Activated T-helper 2 cell treated with anti-CD3 and anti-CD28 coated beads, Interferon-gamma antibody, Interleukin-2, Interleukin-4, amounts not matched to agents 10 μg/mL and 5 μg/mL and 100 μg/mL, durations not matched to agents 14 hours and 24 hours and 36 hours (primary cell): ENCODE data around the gene ST6GAL2. TPM values are rescaled to one million over a fixed set of nuclear protein-coding genes. Genes with fewer than 3 reads are reported as not detected.

Source experiments
- DNase-seq: peaks from one replicate; pipeline ENCODE4 v3.0.0; 2021; ENCODE audit warnings: low spot score
- H3K27ac Mint-ChIP-seq: one replicate; pipeline ENCODE4 v1.8.0; 2021; ENCODE audit warnings: mixed read lengths
- H3K27me3 Mint-ChIP-seq: one replicate; pipeline ENCODE4 v1.8.0; 2021; ENCODE audit warnings: low read depth, mixed read lengths
- H3K36me3 Mint-ChIP-seq: one replicate; pipeline ENCODE4 v1.8.0; 2021; ENCODE audit warnings: low read depth, mixed read lengths
- H3K4me1 Mint-ChIP-seq: one replicate; pipeline ENCODE4 v1.8.0; 2021; ENCODE audit warnings: low read depth, mixed read lengths
- H3K4me3 Mint-ChIP-seq: one replicate; pipeline ENCODE4 v1.8.0; 2021; ENCODE audit warnings: low read depth, mild to moderate bottlenecking, moderate library complexity, mixed read lengths
- H3K9me3 Mint-ChIP-seq: one replicate; pipeline ENCODE4 v1.8.0; 2021; ENCODE audit warnings: mixed read lengths
- intact Hi-C: fragments of 100-400 bp; cut with micrococcal nuclease; formaldehyde crosslinking; loops from one replicate; pipeline ENCODE4 v1.15.1; 2023
- total RNA-seq: library from RNA; stranded (reverse); gene quantifications from 2 replicates; pipeline ENCODE4 v1.2.3, GENCODE V29; 2022

Gene ST6GAL2, protein sequence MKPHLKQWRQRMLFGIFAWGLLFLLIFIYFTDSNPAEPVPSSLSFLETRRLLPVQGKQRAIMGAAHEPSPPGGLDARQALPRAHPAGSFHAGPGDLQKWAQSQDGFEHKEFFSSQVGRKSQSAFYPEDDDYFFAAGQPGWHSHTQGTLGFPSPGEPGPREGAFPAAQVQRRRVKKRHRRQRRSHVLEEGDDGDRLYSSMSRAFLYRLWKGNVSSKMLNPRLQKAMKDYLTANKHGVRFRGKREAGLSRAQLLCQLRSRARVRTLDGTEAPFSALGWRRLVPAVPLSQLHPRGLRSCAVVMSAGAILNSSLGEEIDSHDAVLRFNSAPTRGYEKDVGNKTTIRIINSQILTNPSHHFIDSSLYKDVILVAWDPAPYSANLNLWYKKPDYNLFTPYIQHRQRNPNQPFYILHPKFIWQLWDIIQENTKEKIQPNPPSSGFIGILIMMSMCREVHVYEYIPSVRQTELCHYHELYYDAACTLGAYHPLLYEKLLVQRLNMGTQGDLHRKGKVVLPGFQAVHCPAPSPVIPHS
- not detected in 2 replicates for total RNA-seq

DNA sequence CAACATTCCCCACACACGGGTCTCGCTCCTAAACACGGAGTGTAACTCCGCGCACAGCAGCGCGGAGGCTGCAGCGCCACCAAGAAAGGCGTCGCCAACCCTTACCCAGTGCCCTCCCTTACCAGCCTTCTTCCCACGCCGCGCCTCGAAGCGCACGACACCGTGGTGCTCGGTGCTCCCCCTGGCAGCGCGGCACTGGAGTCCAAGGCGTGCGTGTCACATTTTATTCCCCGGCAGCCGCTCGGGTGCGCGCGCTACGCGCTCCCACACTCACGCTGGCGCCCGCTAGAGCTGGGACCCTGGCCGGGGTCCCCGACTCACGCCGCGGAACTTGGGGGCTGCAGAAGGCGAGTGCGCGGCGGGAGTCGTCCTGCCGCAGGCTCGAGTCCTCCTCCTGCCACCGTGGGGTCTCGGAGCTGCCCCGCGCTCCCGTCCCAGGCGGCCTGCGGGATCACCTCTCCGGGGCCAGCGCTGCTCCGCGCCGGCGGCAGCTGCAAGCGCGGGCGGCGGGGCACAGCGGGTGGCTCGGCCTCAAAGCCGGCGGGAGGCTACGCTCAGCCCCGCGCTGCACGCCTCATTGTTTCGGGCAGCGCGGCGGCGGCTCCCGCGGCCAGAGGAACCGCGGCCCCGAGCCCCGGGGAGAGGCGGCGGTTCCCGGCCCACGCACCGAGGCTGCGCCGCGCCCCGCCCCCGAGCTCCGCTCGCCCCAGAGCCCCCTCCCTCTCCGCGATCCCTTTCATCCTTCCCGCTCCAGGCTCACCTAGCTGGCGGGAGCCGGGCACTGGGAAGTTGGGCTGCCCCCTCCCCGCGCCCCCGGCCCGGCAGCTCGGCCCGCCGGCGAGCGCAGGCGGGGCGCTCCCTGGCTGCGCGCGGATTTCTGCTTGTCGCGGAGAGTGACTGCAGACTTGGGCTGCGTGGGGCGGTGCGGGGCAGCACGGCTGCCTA is at the start of gene ST6GAL2:
Gene ST6GAL2, minus strand, starts transcription at position 197 of the 945 bp plus-strand sequence. CDS start 42,190 bp downstream, outside the sequence.
- no peak within 1 kb of the TSS for H3K27ac Mint-ChIP-seq
- peaks cover 33% of the 10 kb centered on the region for H3K27me3 Mint-ChIP-seq

DNA sequence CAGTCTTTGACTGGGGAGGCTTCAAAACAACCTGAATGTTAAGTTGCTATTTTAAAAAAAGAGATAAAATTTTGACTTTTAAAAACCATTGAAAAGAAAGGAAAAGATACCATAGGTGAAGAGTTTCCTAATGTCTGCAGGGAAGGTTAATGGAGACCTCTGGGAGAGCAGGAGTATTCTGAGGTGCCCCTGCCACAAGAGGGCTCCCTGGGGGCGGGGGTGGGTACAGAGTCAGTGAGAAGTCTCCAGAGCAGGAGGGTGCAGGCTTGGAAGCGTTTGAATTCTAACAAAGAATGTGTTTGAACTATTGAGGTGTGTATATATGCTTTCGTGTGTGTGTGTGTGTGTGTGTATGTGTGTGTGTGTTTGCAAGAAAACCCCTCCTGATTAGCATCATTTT is 46.7 kb upstream of the ST6GAL2 start:
- Mint-ChIP-seq H3K4me3 (no peak overlapping the region), H3K27me3 (no peaks in the 10 kb centered on the region), H3K4me1 (no peaks in the 10 kb centered on the region), H3K9me3 (peaks cover 4% of the 10 kb centered on the region), H3K36me3 (no peaks in the 10 kb centered on the region), H3K27ac (no peak overlapping the region)
- intact Hi-C loops: no loop called here
- DNase-seq: no peak

More for the DNA sequence above, at the start of gene ST6GAL2:
- peaks cover 1% of the 10 kb centered on the region for H3K4me1 Mint-ChIP-seq
- H3K4me3 Mint-ChIP-seq: no peak within 1 kb of the TSS
- no peaks in the 10 kb centered on the region for H3K36me3 Mint-ChIP-seq
- intact Hi-C loops: no loop called here
- DNase-seq: no peak
- no peaks in the 10 kb centered on the region for H3K9me3 Mint-ChIP-seq

- H3K36me3 Mint-ChIP-seq: no peaks in the 10 kb centered on the region
- no peak overlapping the region for H3K27ac Mint-ChIP-seq
- no peaks in the 10 kb centered on the region for H3K4me1 Mint-ChIP-seq
- H3K9me3 Mint-ChIP-seq: peaks cover 4% of the 10 kb centered on the region
- H3K27me3 Mint-ChIP-seq: no peaks in the 10 kb centered on the region
- no peak for DNase-seq
- H3K4me3 Mint-ChIP-seq: no peak overlapping the region
- intact Hi-C loops: no loop called here
Measured at GRCh38 chr2:106931717-106932335, 45.9 kb upstream of the ST6GAL2 start.

DNA sequence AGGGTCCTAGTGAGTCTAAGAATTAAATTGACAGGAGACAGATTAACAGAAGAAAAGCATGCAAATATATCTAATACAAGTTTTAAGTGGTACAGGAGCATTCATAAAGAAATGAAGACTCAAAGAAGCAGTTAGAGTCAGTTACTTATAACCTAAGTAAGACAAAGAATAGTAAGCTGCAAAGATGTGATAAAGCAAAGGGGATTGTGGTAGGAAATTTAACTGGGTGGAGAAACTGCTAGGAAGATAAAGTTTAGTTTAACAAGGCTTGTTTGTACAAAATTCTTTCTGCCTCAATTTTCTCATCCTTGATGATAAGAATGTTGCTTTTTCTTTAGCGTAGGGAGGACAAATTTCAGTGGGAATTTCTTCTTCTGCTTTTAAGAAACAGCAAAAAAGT is 35.5 kb upstream of the ST6GAL2 start:
- H3K27me3 Mint-ChIP-seq: no peaks in the 10 kb centered on the region
- intact Hi-C loops: no loop called here
- no peak overlapping the region for H3K4me3 Mint-ChIP-seq
- H3K9me3 Mint-ChIP-seq: peaks cover 6% of the 10 kb centered on the region
- no peaks in the 10 kb centered on the region for H3K4me1 Mint-ChIP-seq
- H3K27ac Mint-ChIP-seq: no peak overlapping the region
- no peaks in the 10 kb centered on the region for H3K36me3 Mint-ChIP-seq
- no peak for DNase-seq

DNA sequence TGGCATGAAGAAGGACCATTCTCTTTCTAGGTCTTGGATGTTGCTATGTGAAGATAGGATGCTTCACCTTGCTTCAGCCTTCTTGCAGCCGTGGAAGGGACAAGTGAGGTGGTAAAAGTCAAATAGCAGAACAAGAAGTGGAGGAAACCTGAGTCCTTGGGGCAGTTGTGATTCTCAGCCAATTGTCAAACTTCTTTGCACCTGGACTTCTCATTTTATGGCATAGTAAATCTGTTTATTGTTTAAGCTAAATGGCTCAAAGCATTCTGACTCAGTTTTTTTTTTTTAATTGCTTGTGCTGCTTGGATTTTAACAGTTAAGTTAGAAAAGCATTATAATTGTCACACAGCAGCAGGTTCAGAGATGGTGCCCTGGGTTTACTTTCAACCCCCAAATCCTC is 33.0 kb upstream of the ST6GAL2 start:
- no peak overlapping the region for H3K27ac Mint-ChIP-seq
- intact Hi-C loops: no loop called here
- H3K27me3 Mint-ChIP-seq: no peaks in the 10 kb centered on the region
- no peak overlapping the region for H3K4me3 Mint-ChIP-seq
- H3K9me3 Mint-ChIP-seq: no peaks in the 10 kb centered on the region
- no peaks in the 10 kb centered on the region for H3K36me3 Mint-ChIP-seq
- DNase-seq: no peak
- H3K4me1 Mint-ChIP-seq: no peaks in the 10 kb centered on the region

GRCh38 chr2:106904242-106904641 is 18.3 kb upstream of the ST6GAL2 start:
- H3K27me3 Mint-ChIP-seq: no peaks in the 10 kb centered on the region
- no peaks in the 10 kb centered on the region for H3K4me1 Mint-ChIP-seq
- intact Hi-C loops: no loop called here
- no peak overlapping the region for H3K27ac Mint-ChIP-seq
- no peak overlapping the region for H3K4me3 Mint-ChIP-seq
- H3K36me3 Mint-ChIP-seq: no peaks in the 10 kb centered on the region
- DNase-seq: no peak
- no peaks in the 10 kb centered on the region for H3K9me3 Mint-ChIP-seq

DNA sequence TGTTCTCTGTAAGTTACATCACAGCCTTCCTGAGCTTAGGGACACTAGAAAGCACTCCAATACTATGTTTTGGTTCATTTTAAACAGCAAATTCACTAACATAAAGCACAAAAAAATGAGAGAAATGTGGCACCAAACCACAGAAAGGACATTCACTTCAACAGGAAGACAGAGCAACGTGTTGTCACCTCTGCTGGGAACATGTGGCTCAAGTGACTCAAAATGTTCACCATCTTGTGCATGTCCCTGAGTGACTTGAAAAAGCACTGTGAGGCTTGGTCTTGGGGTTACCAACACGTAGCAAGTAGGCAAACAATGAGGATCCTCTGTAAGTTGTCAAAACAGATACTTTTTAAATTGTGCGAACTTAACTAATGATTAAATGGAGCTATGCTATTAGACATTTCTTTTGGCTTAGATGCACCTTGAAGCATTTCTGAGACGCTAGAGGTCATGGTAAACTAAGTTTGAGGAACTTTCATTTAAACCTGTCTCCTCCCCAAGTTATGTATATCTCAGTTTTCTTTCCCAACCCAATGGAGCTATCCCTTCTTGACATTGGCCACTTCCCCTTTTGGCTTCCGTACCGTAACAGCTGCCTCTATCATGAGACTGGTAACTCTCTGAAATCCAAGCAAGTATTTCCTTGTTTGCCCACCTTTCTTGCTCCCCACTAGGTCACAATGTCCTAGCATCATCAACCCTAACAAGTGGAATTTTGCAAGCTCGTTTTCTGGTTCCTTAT is 14.0 kb upstream of the ST6GAL2 start:
- intact Hi-C loops: no loop called here
- Mint-ChIP-seq H3K4me3 (no peak overlapping the region), H3K4me1 (no peaks in the 10 kb centered on the region), H3K27ac (no peak overlapping the region), H3K27me3 (no peaks in the 10 kb centered on the region), H3K9me3 (no peaks in the 10 kb centered on the region), H3K36me3 (no peaks in the 10 kb centered on the region)
- no peak for DNase-seq

GRCh38 chr2:106894545-106894944 is 8.6 kb upstream of the ST6GAL2 start:
- DNase-seq: no peak
- intact Hi-C loops: no loop called here
- Mint-ChIP-seq H3K36me3 (no peaks in the 10 kb centered on the region), H3K9me3 (no peaks in the 10 kb centered on the region), H3K27ac (no peak overlapping the region), H3K4me3 (no peak overlapping the region), H3K4me1 (no peaks in the 10 kb centered on the region), H3K27me3 (peaks cover 2% of the 10 kb centered on the region)

DNA sequence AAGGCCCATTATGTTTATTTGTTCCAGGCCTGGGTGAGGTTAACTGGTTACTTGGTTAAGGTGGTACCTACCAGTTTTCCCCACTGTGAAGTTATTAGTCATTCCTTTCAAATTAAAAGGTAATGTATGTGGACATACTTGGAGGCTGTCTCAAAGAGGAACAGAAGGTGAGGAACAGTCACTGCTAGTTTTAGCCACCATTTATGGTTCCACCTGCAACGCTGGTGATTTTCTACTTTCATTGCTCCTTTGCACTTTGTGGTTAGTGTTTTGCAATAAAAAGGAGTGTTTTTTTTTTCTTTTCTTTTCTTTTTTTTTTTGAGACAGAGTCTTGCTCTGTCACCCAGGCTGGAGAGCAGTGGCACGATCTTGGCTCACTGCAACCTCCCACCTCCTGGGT is 6.1 kb upstream of the ST6GAL2 start:
- H3K36me3 Mint-ChIP-seq: no peaks in the 10 kb centered on the region
- H3K27ac Mint-ChIP-seq: no peak overlapping the region
- peaks cover 7% of the 10 kb centered on the region for H3K27me3 Mint-ChIP-seq
- intact Hi-C loops: no loop called here
- DNase-seq: no peak
- H3K4me1 Mint-ChIP-seq: no peaks in the 10 kb centered on the region
- no peaks in the 10 kb centered on the region for H3K9me3 Mint-ChIP-seq
- no peak overlapping the region for H3K4me3 Mint-ChIP-seq

- peaks cover 1% of the 10 kb centered on the region for H3K4me1 Mint-ChIP-seq
- no peaks in the 10 kb centered on the region for H3K36me3 Mint-ChIP-seq
- no peaks in the 10 kb centered on the region for H3K9me3 Mint-ChIP-seq
- no peak for DNase-seq
- intact Hi-C loops: no loop called here
- no peak overlapping the region for H3K4me3 Mint-ChIP-seq
- H3K27me3 Mint-ChIP-seq: peaks cover 11% of the 10 kb centered on the region
- H3K27ac Mint-ChIP-seq: no peak overlapping the region
Measured at GRCh38 chr2:106890606-106891005, 4.6 kb upstream of the ST6GAL2 start.

DNA sequence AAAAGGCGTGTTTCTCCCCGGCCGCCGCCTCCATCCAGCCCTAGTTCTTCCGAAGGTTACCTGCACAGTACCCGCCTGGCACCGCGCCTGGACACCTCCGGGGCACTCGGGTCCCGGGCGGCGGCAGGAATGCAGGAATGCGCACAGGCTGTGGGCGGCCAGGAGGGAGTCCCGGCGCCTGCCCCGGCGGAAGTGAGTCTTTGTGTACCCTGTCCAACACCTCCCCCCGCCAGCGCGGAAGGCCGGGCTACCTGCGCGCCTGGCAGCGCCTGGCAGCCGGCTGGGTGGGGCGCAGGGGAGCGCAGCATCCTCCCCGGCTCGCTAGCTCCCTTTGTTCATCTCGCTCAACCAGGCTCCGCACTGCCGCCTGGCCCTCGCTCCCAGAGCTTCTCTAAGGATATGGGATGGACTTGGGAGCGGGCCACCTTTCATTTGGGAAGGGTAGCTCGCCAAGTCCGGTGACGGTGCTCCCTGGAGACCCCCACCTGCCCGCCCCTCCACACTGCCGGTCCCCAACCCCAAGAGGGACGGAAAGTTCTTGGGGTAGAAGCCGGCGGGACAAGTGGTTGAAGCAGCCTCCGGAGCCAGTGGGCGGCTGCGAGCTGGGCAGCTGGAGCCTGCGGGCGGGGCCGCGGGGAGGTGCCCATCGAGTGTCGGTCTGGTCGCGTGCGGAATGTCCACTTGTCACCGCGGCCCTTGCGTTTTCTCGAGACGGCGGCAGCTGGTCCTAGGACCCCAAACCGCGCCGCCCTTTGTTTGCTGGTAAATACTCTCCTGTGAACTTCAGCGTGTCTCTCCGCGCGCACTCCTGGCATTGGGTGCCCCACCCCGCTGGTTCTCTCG is 1.2 kb upstream of the ST6GAL2 start:
- Mint-ChIP-seq H3K9me3 (no peaks in the 10 kb centered on the region), H3K4me1 (peaks cover 1% of the 10 kb centered on the region), H3K27ac (no peak overlapping the region), H3K4me3 (no peak overlapping the region), H3K27me3 (peaks cover 28% of the 10 kb centered on the region), H3K36me3 (no peaks in the 10 kb centered on the region)
- intact Hi-C loops: no loop called here
- DNase-seq: no peak
